Gastroesophageal sphincter (tissue), 3 donors: ENCODE data around the gene RAB13.

Experiments
- CTCF ChIP-seq, 4 experiments: fragments of 200-600 bp in 2 of 4; fragments of 450-650 bp in 2 of 4; sonication (generic) in 1 of 4; IDR thresholded peaks; one replicate each; pipeline ENCODE4 v1.5.1; 2017 to 2019; ENCODE audit warnings: antibody characterized with exemption in 4 of 4, mild to moderate bottlenecking in 2 of 4, moderate library complexity in 2 of 4
- EP300 ChIP-seq: sonication (generic); formaldehyde crosslinking; IDR thresholded peaks from one replicate; pipeline ENCODE4 v1.6.1; 2017; ENCODE audit warnings: antibody characterized with exemption, mild to moderate bottlenecking
- POLR2A ChIP-seq, 2 donors: fragments of 450-650 bp; IDR thresholded peaks; one replicate each; pipeline ENCODE4 v1.6.1; 2017; ENCODE audit warnings: antibody characterized with exemption in 2 of 2, mild to moderate bottlenecking in 2 of 2, moderate library complexity in 1 of 2

GRCh38 chr1:153961421-153961820 lies 24.7 kb downstream of the RAB13 start:
- TF ChIP-seq POLR2A (IDR thresholded peaks at IDR 0.05) (no peak), CTCF (IDR thresholded peaks at IDR 0.05) (no peak), EP300 (no peak)
